Activated CD4-positive, alpha-beta T cell treated with anti-CD3 and anti-CD28 coated beads, Interleukin-2, Interleukin-6, amounts not matched to agents 100 ng/mL and 50 ng/mL, durations not matched to agents 16 hours and 8 hours (primary cell): ENCODE measurements around the gene FAR2.
"Not testable (repeated sequence)": the region's sequence is repeated elsewhere in the genome, so short reads cannot be mapped to it uniquely, and the experiment has no call there.

Source experiments
- DNase-seq: peaks from one replicate; pipeline ENCODE4 v3.0.0-alpha.2; 2020

The FAR2 gene

DNA sequence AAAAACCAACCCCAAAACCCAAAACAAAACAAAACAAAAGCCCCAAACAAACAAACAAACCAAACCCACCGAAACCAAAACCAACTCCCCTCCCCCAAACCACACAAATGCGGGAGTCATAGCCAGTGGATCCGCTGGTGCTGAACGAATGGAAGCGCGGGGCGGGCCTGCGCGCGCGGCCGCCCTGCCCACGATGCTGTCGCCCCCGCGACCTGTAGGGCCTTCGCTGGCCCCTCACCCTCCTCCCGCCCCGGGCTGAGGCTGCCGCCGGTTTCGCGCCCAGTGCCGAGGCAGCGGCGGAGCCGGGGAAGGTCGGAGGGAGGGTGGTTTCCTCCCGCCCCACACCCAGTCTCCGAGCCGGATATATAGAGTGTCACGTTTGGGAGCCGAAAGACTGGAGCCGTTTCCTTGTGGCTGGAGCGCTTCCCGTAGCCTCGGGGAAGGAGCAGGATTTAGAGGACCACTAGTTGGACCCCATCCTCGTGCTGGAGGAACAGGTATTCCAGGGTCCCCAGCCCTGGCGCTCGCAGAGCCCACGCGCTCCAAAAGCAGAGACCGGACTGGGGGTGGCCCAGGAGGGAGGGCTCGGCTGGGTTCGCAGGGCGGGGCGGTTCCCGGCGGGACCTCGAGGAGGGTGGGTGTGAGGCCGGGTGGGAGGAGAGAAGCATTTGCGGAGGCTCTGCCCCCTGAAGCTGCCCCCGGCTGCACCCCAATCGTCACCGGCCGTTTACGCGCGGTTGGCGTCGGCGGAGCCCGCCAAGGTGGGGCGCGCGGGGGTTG, at the start of gene FAR2:
Gene FAR2, plus strand, starts transcription at position 368 of the 780 bp plus-strand sequence. CDS start 121,172 bp downstream, outside the sequence.
- DNase-seq: peak; percentile 64

- peak; percentile 1 for DNase-seq
Measured at GRCh38 chr12:29102741-29103140, 46.3 kb upstream of the FAR2 start.

GRCh38 chr12:29103539-29103974, 45.5 kb upstream of the FAR2 start:
- DNase-seq: peak; percentile 89

GRCh38 chr12:29104516-29104915, 44.6 kb upstream of the FAR2 start:
- DNase-seq: peak; percentile 24

DNA sequence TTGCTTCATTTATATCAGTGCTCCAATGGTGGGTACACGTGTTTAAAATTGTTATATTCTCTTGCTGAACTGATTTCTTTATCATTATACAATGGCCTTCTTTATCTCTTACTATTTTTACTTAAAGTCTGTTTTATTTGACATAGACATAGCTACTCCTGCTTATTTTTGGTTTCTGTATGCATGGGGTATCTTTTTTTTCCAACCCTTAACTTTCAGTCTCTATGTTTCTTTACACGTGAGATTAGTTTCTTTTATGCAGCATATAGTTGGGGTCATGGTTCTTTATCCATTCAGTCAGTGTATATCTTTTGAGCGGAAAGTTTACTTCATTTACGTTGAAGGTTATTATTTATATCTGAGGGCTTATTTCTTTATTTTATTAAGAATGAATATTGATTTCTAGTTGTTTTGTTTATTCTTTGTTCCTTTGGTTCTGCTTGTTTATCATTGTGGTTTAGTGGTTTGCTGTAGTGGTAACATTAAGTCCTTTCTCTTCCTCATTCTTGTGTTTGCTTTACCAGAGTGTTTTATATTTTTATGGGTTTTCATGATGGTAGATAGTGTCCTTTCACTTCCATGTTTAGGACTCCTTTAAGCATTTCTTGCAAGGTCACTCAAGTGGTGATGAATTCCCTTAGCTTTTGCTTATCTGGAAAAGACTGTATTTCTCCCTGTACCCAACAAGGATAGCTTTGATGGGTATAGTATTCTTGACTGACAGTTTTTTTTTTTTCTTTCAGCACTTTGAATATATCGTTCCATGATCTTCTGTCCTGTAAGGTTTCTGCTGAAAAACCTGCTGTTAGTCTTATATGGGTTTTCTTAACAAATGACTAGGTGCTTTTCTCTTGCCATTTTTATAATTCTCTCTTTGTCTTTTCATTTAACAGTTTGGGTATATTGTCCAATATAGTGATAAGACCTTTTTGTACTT, 38.3 kb upstream of the FAR2 start:
- DNase-seq: no peak

GRCh38 chr12:29113101-29113500, 36.0 kb upstream of the FAR2 start:
- no peak for DNase-seq

GRCh38 chr12:29116414-29116813, 32.7 kb upstream of the FAR2 start:
- DNase-seq: no peak

GRCh38 chr12:29131539-29131938, 17.5 kb upstream of the FAR2 start:
- no peak for DNase-seq

GRCh38 chr12:29132316-29132715, 16.8 kb upstream of the FAR2 start:
- no peak for DNase-seq

- DNase-seq: no peak
Measured at GRCh38 chr12:29133181-29133580, 15.9 kb upstream of the FAR2 start.

DNA sequence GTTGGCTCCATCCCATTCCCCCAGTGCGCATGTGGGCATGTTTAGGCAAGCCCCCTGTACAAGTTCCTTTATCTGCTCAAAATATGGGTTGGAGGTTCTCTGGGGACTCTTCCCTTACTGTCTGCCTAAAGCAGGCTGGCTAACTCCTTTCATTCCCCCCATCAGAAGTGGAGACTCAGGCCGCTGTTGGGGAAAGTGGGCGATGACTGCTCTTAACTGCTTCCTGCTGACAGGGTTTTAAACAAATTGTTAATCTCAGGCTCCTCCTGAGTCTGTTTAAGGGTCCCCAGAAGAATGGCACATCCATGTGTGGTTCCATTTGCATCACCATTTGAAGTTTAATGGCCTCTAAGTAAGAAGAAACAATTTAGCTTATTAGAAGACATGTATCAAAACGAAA, 15.4 kb upstream of the FAR2 start:
- no peak for DNase-seq

GRCh38 chr12:29138256-29138655, 10.8 kb upstream of the FAR2 start:
- DNase-seq: not testable (repeated sequence)

DNA sequence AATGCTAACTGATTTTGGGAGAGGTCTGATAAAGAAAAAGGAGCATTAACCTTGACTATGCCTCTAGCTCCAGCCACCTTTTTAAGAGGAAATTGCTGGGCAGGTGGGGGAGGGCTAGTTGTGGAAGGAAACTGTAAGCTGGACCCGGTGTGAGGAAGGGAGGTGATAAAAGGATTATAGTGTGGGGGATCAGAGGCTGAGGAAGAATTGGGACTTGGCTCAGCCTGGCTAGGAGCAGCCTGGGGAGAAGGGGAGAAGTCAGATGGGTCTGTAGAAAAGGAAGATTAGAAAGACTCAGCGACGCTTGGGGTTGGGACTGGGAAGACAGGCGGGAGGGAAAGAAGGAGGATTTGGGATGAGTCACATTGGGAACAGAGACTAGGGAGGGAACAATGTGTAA, 10.2 kb upstream of the FAR2 start:
- not testable (repeated sequence) for DNase-seq

DNA sequence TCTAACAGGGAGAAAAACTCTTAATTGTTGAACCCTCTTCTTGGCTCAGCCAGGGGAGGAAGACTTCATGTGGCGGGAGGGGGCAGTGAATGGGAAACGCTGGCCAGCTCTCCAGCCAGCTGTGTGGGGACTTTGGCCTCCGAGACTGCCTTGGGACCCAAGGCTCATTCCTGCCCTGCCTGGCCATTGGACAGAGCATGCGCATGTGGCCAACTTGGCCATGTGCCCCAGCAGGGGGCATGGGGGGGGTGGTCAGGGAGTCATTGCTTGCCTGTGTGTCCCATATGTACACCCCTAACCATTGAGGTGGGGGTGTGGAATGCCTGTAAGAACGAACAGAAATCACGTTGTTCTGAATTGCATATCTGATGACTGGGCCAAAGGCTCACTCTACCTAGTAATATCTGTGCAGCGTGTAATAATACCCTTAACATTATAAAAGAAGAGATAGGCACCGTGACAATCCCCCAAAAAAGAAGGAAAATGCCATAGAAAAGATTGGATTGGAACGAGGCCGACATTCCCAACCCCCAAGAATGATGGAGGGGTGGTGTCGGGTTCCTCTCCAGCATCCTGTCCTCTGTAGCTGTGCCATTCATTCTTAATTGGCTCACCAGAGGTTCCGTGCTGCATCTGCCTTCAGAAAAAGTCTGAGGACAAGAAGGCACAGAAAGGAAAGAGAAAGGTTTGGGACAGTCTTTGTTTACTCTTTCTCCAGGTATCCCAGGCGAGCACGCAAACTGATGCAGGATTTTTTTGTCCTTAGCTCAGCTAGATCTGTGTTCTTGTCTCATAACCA, 3.5 kb upstream of the FAR2 start:
- no peak for DNase-seq

DNA sequence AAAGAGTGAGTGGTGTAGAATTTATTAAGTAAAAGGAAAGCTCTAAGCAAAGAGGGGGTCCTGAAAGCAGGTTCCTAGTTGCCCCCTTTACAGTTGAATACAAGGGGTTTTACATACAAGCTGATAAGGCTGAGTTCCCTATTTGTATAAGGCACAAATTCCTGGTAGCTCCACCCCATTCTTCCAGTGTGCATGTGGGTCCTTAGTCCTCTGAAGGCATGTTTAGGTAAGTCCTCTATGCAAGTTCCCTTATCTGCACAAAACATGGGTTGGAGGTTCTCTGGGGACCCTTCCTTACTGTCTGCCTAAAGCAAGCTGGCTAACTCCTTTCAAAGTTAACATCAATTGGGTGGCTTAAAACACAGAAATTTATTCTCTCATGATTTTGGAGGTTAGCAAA, 2.9 kb upstream of the FAR2 start:
- no peak for DNase-seq

- no peak for DNase-seq
Measured at GRCh38 chr12:29147731-29148595, 1.1 kb upstream of the FAR2 start.

- no peak for DNase-seq
Measured at GRCh38 chr12:29148596-29148910, 525 bp upstream of the FAR2 start.

DNA sequence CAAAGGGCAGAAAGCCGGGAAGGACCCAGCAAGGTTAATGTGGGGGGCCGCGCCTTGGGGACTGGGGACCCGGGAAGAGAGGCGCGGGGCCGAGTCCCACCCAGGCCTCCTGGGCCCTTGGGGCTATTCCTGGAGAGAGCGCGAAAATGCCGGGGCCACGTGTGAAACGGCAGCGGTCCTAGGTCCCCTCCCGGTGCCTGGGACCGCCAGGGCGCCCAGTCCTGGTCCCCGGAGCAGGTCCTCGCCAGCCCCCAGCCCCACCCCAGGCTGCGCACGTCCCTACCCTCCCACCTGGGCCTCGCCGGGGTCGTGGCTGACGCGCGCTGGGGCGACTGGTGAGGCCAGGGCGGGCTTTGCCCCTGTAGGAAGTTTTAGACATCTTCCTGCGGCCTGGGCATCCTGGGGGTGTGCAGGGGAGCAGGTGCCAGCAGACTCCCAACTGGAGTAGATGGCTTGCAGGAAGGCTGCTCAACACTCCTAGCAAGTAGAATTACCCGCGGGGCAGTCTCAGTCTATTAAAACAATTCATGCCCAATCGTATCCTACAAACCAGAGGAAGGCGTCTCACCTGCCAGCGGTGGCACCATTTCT, 708 bp downstream of the FAR2 start:
- peak; percentile 11 for DNase-seq

DNA sequence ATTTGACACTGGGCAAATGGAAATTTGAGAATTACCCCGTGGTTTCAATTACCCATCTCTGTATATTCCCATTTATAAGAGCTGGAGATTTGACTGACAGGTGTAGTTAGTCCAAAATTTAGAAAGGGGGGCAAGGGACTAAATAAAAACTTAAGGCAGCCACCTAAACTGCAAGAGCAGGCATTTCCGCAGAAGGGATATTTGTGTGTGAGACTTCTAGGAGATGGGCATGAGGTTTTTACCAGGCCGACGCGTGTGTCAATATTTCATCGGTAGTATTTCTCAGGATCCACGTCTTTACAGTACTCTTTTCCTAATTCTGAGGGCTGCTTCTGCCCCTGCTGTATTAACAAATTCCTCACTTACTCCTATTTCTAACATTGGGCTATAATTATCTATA, 1.4 kb downstream of the FAR2 start:
- no peak for DNase-seq

DNA sequence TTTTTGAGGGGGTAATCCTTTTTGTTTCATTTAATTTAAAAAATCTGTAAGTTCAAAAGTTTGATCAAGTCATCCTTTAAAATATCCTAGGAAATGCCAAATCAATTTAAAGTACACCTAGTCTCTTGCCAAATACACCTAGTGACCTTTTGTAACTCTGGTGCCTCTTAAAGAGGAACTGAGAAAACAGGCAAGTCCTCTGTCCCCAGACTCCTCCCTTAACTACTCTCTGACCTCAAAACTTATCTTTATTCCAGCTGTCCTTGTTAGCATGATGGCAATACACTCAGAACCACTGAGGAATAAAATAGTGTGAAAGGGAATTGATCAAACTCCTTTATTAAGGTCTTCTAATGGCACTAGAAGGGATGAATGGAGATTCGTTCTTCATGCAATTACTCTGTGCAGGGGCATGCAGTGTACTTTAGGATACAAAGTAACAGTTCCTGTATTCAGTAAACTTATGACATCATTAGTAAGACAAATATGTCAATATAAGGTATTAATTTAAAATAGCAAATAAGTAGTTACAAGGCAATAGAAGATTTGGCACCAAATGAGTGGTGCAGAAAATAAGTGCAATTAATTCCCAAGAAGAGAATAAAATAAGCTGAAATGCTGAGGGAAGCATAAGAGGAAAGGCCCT, 3.3 kb downstream of the FAR2 start:
- no peak for DNase-seq

- no peak for DNase-seq
Measured at GRCh38 chr12:29152981-29153630, 4.0 kb downstream of the FAR2 start.
